Activated T-cell treated with anti-CD3 and anti-CD28 coated beads, Interleukin-2, amount 50 U/mL, for 4 hours (primary cell): ENCODE results near the gene CHDH. TPM values are rescaled to one million over a fixed set of nuclear protein-coding genes. Genes with fewer than 3 reads are reported as not detected.

Experiments
- ATAC-seq, 2 donors: fragments of 200-7000 bp; cut with Tn5 transposase; one replicate each; pipeline ENCODE4 v1.10.0; 2021
- DNase-seq: peaks from one replicate; pipeline ENCODE4 v3.0.0-alpha.2; 2020
- H3K27me3 Mint-ChIP-seq: one replicate; pipeline ENCODE4 v1.8.0; 2021; ENCODE audit warnings: low read depth, mixed read lengths
- H3K36me3 Mint-ChIP-seq: one replicate; pipeline ENCODE4 v1.8.0; 2022; ENCODE audit warnings: mixed read lengths; ENCODE audit not compliant: insufficient read depth
- H3K4me1 Mint-ChIP-seq: one replicate; pipeline ENCODE4 v1.8.0; 2021; ENCODE audit warnings: low read depth, mixed read lengths
- H3K4me3 Mint-ChIP-seq: one replicate; pipeline ENCODE4 v1.8.0; 2021; ENCODE audit warnings: mild to moderate bottlenecking, moderate library complexity, mixed read lengths
- H3K9me3 Mint-ChIP-seq: one replicate; pipeline ENCODE4 v1.8.0; 2021; ENCODE audit warnings: mixed read lengths
- total RNA-seq, 3 donors: library from RNA; stranded (reverse); gene quantifications; one replicate each; pipeline ENCODE4 v1.2.1, GENCODE V29; 2021

The CHDH gene
- total RNA-seq, 3 donors from 2014 or later = 0.38 to 0.69 (median 0.46) TPM

GRCh38 chr3:53780806-53781205 is 65.4 kb downstream of the CHDH start:
- H3K36me3 Mint-ChIP-seq = no peaks in the 10 kb centered on the region
- H3K4me1 Mint-ChIP-seq = no peaks in the 10 kb centered on the region
- no peak overlapping the region for H3K4me3 Mint-ChIP-seq
- DNase-seq (no peak), ATAC-seq (no peak)
- no peaks in the 10 kb centered on the region for H3K9me3 Mint-ChIP-seq
- peaks cover 10% of the 10 kb centered on the region for H3K27me3 Mint-ChIP-seq

- H3K36me3 Mint-ChIP-seq = no peaks in the 10 kb centered on the region
- no peaks in the 10 kb centered on the region for H3K9me3 Mint-ChIP-seq
- H3K4me1 Mint-ChIP-seq = no peaks in the 10 kb centered on the region
- ATAC-seq (no peak), DNase-seq (no peak)
- H3K4me3 Mint-ChIP-seq = no peak overlapping the region
- H3K27me3 Mint-ChIP-seq = peaks cover 7% of the 10 kb centered on the region
These were observed 66.0 kb downstream of the CHDH start for GRCh38 chr3:53780171-53780570.

GRCh38 chr3:53778153-53778552 is 68.1 kb downstream of the CHDH start:
- no peak for ATAC-seq
- no peak for DNase-seq
- Mint-ChIP-seq H3K27me3 (peaks cover 4% of the 10 kb centered on the region), H3K4me1 (no peaks in the 10 kb centered on the region), H3K9me3 (no peaks in the 10 kb centered on the region), H3K36me3 (no peaks in the 10 kb centered on the region), H3K4me3 (no peak overlapping the region)

- Mint-ChIP-seq H3K4me1 (no peaks in the 10 kb centered on the region), H3K27me3 (peaks cover 4% of the 10 kb centered on the region), H3K9me3 (no peaks in the 10 kb centered on the region), H3K4me3 (no peak overlapping the region), H3K36me3 (no peaks in the 10 kb centered on the region)
- ATAC-seq (no peak), DNase-seq (no peak)
These were observed 68.8 kb downstream of the CHDH start for GRCh38 chr3:53777468-53777867.

- H3K27me3 Mint-ChIP-seq = peaks cover 4% of the 10 kb centered on the region
- no peaks in the 10 kb centered on the region for H3K36me3 Mint-ChIP-seq
- DNase-seq (no peak), ATAC-seq (no peak)
- H3K4me1 Mint-ChIP-seq = no peaks in the 10 kb centered on the region
- no peaks in the 10 kb centered on the region for H3K9me3 Mint-ChIP-seq
- H3K4me3 Mint-ChIP-seq = no peak overlapping the region
These were observed 69.6 kb downstream of the CHDH start for GRCh38 chr3:53776494-53777101.

- Mint-ChIP-seq H3K27me3 (no peaks in the 10 kb centered on the region), H3K4me3 (no peak overlapping the region), H3K9me3 (no peaks in the 10 kb centered on the region), H3K4me1 (no peaks in the 10 kb centered on the region), H3K36me3 (no peaks in the 10 kb centered on the region)
- no peak for DNase-seq
- no peak for ATAC-seq
These were observed 70.4 kb downstream of the CHDH start for GRCh38 chr3:53775834-53776251.

- H3K9me3 Mint-ChIP-seq = no peaks in the 10 kb centered on the region
These were observed 71.2 kb downstream of the CHDH start for GRCh38 chr3:53775018-53775417.

GRCh38 chr3:53774414-53774813 is 71.8 kb downstream of the CHDH start:
- Mint-ChIP-seq H3K9me3 (no peaks in the 10 kb centered on the region), H3K36me3 (no peaks in the 10 kb centered on the region), H3K4me1 (no peaks in the 10 kb centered on the region), H3K27me3 (peaks cover 3% of the 10 kb centered on the region), H3K4me3 (no peak overlapping the region)
- DNase-seq = no peak
- ATAC-seq = no peak

More at GRCh38 chr3:53775018-53775417, 71.2 kb downstream of the CHDH start:
- Mint-ChIP-seq H3K36me3 (no peaks in the 10 kb centered on the region), H3K4me3 (no peak overlapping the region), H3K27me3 (peaks cover 3% of the 10 kb centered on the region), H3K4me1 (no peaks in the 10 kb centered on the region)
- no peak for ATAC-seq
- no peak for DNase-seq

GRCh38 chr3:53773611-53774368 is 72.4 kb downstream of the CHDH start:
- Mint-ChIP-seq H3K4me1 (no peaks in the 10 kb centered on the region), H3K36me3 (no peaks in the 10 kb centered on the region), H3K27me3 (peaks cover 3% of the 10 kb centered on the region), H3K9me3 (no peaks in the 10 kb centered on the region), H3K4me3 (no peak overlapping the region)
- DNase-seq = no peak
- no peak for ATAC-seq

GRCh38 chr3:53773021-53773436 is 73.2 kb downstream of the CHDH start:
- H3K27me3 Mint-ChIP-seq = peaks cover 3% of the 10 kb centered on the region
- DNase-seq (no peak), ATAC-seq (no peak)
- H3K9me3 Mint-ChIP-seq = no peaks in the 10 kb centered on the region
- H3K36me3 Mint-ChIP-seq = no peaks in the 10 kb centered on the region
- H3K4me3 Mint-ChIP-seq = no peak overlapping the region
- H3K4me1 Mint-ChIP-seq = no peaks in the 10 kb centered on the region

GRCh38 chr3:53772562-53772961 is 73.7 kb downstream of the CHDH start:
- Mint-ChIP-seq H3K4me1 (no peaks in the 10 kb centered on the region), H3K36me3 (no peaks in the 10 kb centered on the region)

GRCh38 chr3:53768478-53769459 is 77.5 kb downstream of the CHDH start:
- no peaks in the 10 kb centered on the region for H3K36me3 Mint-ChIP-seq
- peaks cover 9% of the 10 kb centered on the region for H3K27me3 Mint-ChIP-seq
- no peaks in the 10 kb centered on the region for H3K4me1 Mint-ChIP-seq
- H3K4me3 Mint-ChIP-seq = no peak overlapping the region
- DNase-seq (no peak), ATAC-seq (no peak)
- no peaks in the 10 kb centered on the region for H3K9me3 Mint-ChIP-seq

More at GRCh38 chr3:53772562-53772961, 73.7 kb downstream of the CHDH start:
- peaks cover 3% of the 10 kb centered on the region for H3K27me3 Mint-ChIP-seq
- DNase-seq (no peak), ATAC-seq (no peak)
- H3K9me3 Mint-ChIP-seq = no peaks in the 10 kb centered on the region
- no peak overlapping the region for H3K4me3 Mint-ChIP-seq

- no peak for DNase-seq
- H3K9me3 Mint-ChIP-seq = no peaks in the 10 kb centered on the region
These were observed 79.5 kb downstream of the CHDH start for GRCh38 chr3:53766706-53767105.

GRCh38 chr3:53765753-53766152 is 80.5 kb downstream of the CHDH start:
- Mint-ChIP-seq H3K9me3 (no peaks in the 10 kb centered on the region), H3K4me1 (no peaks in the 10 kb centered on the region), H3K36me3 (no peaks in the 10 kb centered on the region), H3K4me3 (no peak overlapping the region), H3K27me3 (peaks cover 9% of the 10 kb centered on the region)
- no peak for ATAC-seq
- no peak for DNase-seq

More at GRCh38 chr3:53766706-53767105, 79.5 kb downstream of the CHDH start:
- H3K4me3 Mint-ChIP-seq = no peak overlapping the region
- H3K27me3 Mint-ChIP-seq = peaks cover 9% of the 10 kb centered on the region
- no peaks in the 10 kb centered on the region for H3K36me3 Mint-ChIP-seq
- no peak for ATAC-seq
- no peaks in the 10 kb centered on the region for H3K4me1 Mint-ChIP-seq
